Loucy (cell line): ENCODE data around the gene OR13J1.

ENCODE experiments used
- CTCF ChIP-seq: fragments of 200-600 bp; sonication (generic); conservative IDR thresholded peaks from 2 replicates; pipeline ENCODE4 v1.5.1; 2014; ENCODE audit warnings: mild to moderate bottlenecking, antibody characterized with exemption, low read length
- EZH2phosphoT487 ChIP-seq: fragments of 200-600 bp; IDR thresholded peaks from 2 replicates; pipeline ENCODE4 v1.6.1; 2018; ENCODE audit warnings: antibody characterized with exemption, mild to moderate bottlenecking, moderate library complexity, borderline replicate concordance

- TF ChIP-seq CTCF = no peak
- TF ChIP-seq EZH2phosphoT487 = no peak
Observed at GRCh38 chr9:35914301-35914807, 44.2 kb upstream of the OR13J1 start.
